SU-DHL-6 (cell line): Measurements from ENCODE around the gene CASP9.

Source experiments
- EZH2phosphoT487 ChIP-seq: fragments of 200-600 bp; sonication (generic), shearing (Covaris generic); conservative IDR thresholded peaks from 2 replicates; pipeline ENCODE4 v1.6.1; 2018; ENCODE audit warnings: mild to moderate bottlenecking, antibody characterized with exemption, low read length, moderate library complexity, mixed read lengths
- TF ChIP-seq, protein P1 (sequence below): fragments of 200-600 bp; sonication (generic); IDR thresholded peaks from one replicate; pipeline ENCODE4 v1.5.1; 2017; ENCODE audit warnings: antibody characterized with exemption, mild to moderate bottlenecking, low read length, moderate library complexity; ENCODE audit not compliant: insufficient read depth, poor library complexity, severe bottlenecking

GRCh38 chr1:15550573-15550972 is 26.6 kb upstream of the CASP9 start:
- TF ChIP-seq, protein P1, sequence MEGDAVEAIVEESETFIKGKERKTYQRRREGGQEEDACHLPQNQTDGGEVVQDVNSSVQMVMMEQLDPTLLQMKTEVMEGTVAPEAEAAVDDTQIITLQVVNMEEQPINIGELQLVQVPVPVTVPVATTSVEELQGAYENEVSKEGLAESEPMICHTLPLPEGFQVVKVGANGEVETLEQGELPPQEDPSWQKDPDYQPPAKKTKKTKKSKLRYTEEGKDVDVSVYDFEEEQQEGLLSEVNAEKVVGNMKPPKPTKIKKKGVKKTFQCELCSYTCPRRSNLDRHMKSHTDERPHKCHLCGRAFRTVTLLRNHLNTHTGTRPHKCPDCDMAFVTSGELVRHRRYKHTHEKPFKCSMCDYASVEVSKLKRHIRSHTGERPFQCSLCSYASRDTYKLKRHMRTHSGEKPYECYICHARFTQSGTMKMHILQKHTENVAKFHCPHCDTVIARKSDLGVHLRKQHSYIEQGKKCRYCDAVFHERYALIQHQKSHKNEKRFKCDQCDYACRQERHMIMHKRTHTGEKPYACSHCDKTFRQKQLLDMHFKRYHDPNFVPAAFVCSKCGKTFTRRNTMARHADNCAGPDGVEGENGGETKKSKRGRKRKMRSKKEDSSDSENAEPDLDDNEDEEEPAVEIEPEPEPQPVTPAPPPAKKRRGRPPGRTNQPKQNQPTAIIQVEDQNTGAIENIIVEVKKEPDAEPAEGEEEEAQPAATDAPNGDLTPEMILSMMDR, result no peak
- no peak for TF ChIP-seq EZH2phosphoT487
